Progenitor cell of endocrine pancreas (in vitro differentiated cells): ENCODE data around the gene BLACAT1. TPM values are rescaled to one million over a fixed set of nuclear protein-coding genes. Genes with fewer than 3 reads are reported as not detected.

Experiments used
- DNase-seq: peaks from one replicate; pipeline ENCODE4 v3.0.0; 2021; ENCODE audit warnings: low spot score; ENCODE audit not compliant: unreplicated experiment
- H3K27ac Mint-ChIP-seq: 2 replicates; pipeline ENCODE4 v1.8.0; 2021; ENCODE audit warnings: mild to moderate bottlenecking, moderate library complexity, mixed read lengths
- H3K27me3 Mint-ChIP-seq: 2 replicates; pipeline ENCODE4 v1.8.0; 2021; ENCODE audit warnings: mixed read lengths
- H3K36me3 Mint-ChIP-seq: 2 replicates; pipeline ENCODE4 v1.8.0; 2022; ENCODE audit warnings: mixed read lengths; ENCODE audit not compliant: insufficient read depth
- H3K4me1 Mint-ChIP-seq: 2 replicates; pipeline ENCODE4 v1.8.0; 2021; ENCODE audit warnings: low read depth, mixed read lengths
- H3K4me3 Mint-ChIP-seq: 2 replicates; pipeline ENCODE4 v1.8.0; 2021; ENCODE audit warnings: low read depth, mild to moderate bottlenecking, moderate library complexity, mixed read lengths
- H3K9me3 Mint-ChIP-seq: 2 replicates; pipeline ENCODE4 v1.8.0; 2021; ENCODE audit warnings: low read depth, mixed read lengths
- CTCF ChIP-seq: fragments of 200-600 bp; sonication (generic); IDR thresholded peaks from one replicate; pipeline ENCODE4 v1.5.0; 2021; ENCODE audit warnings: antibody characterized with exemption, mild to moderate bottlenecking; ENCODE audit not compliant: unreplicated experiment
- total RNA-seq: library from RNA; stranded (reverse); gene quantifications from 2 replicates; pipeline ENCODE4 v1.2.1, GENCODE V29; 2021

BLACAT1 gene
- total RNA-seq, 1 donor from 2014 or later, result 6.3 TPM

- Mint-ChIP-seq H3K27me3 (peaks cover 17% of the 10 kb centered on the region), H3K4me1 (peaks cover 14% of the 10 kb centered on the region), H3K4me3 (no peak overlapping the region), H3K27ac (no peak overlapping the region), H3K9me3 (no peaks in the 10 kb centered on the region), H3K36me3 (no peaks in the 10 kb centered on the region)
- DNase-seq, result no peak
- TF ChIP-seq CTCF, result no peak
These were observed 46.4 kb upstream of the BLACAT1 start for GRCh38 chr1:205502111-205502810.

GRCh38 chr1:205500240-205501233 is 44.7 kb upstream of the BLACAT1 start:
- Mint-ChIP-seq H3K4me3 (no peak overlapping the region), H3K9me3 (no peaks in the 10 kb centered on the region), H3K36me3 (no peaks in the 10 kb centered on the region), H3K27ac (no peak overlapping the region), H3K4me1 (peaks cover 10% of the 10 kb centered on the region), H3K27me3 (peaks cover 20% of the 10 kb centered on the region)
- no peak for DNase-seq
- TF ChIP-seq CTCF, result no peak

- Mint-ChIP-seq H3K27me3 (peaks cover 24% of the 10 kb centered on the region), H3K36me3 (no peaks in the 10 kb centered on the region), H3K4me1 (peaks cover 8% of the 10 kb centered on the region), H3K4me3 (no peak overlapping the region), H3K27ac (no peak overlapping the region), H3K9me3 (no peaks in the 10 kb centered on the region)
- no peak for DNase-seq
- TF ChIP-seq CTCF, result no peak
These were observed 43.9 kb upstream of the BLACAT1 start for GRCh38 chr1:205499789-205500188.

- no peak for TF ChIP-seq CTCF
- peaks cover 7% of the 10 kb centered on the region for H3K4me1 Mint-ChIP-seq
- no peak overlapping the region for H3K27ac Mint-ChIP-seq
- peaks cover 25% of the 10 kb centered on the region for H3K27me3 Mint-ChIP-seq
- no peak overlapping the region for H3K4me3 Mint-ChIP-seq
- DNase-seq, result no peak
- no peaks in the 10 kb centered on the region for H3K9me3 Mint-ChIP-seq
- no peaks in the 10 kb centered on the region for H3K36me3 Mint-ChIP-seq
These were observed 41.5 kb upstream of the BLACAT1 start for GRCh38 chr1:205497351-205497750.

- Mint-ChIP-seq H3K27me3 (peaks cover 26% of the 10 kb centered on the region), H3K9me3 (no peaks in the 10 kb centered on the region), H3K36me3 (no peaks in the 10 kb centered on the region), H3K4me1 (peaks cover 7% of the 10 kb centered on the region), H3K4me3 (no peak overlapping the region), H3K27ac (no peak overlapping the region)
- DNase-seq, result no peak
- TF ChIP-seq CTCF, result no peak
These were observed 40.8 kb upstream of the BLACAT1 start for GRCh38 chr1:205496661-205497060.
